HG02981 (cell line): ENCODE data around the gene TAMM41.
"Not testable (repeated sequence)": the region's sequence is repeated elsewhere in the genome, so short reads cannot be mapped to it uniquely, and the experiment has no call there.

Source experiments
- ATAC-seq: cut with Tn5 transposase; IDR thresholded peaks from one replicate; pipeline ENCODE4 v1.9.1; 2021; ENCODE audit warnings: mild to moderate bottlenecking, moderate library complexity; ENCODE audit not compliant: unreplicated experiment

TAMM41 gene

GRCh38 chr3:11846281-11847266 lies at the start of gene TAMM41:
Gene TAMM41, minus strand, starts transcription at chr3:11846885. Its CDS starts 249 bp downstream, at chr3:11846636.
- ATAC-seq: peak; percentile 100

GRCh38 chr3:11878837-11879236 lies 32.2 kb upstream of the TAMM41 start:
- ATAC-seq: no peak

- not testable (repeated sequence) for ATAC-seq
Measured at GRCh38 chr3:11874707-11875106, 28.0 kb upstream of the TAMM41 start.

GRCh38 chr3:11863739-11864138 lies 17.1 kb upstream of the TAMM41 start:
- not testable (repeated sequence) for ATAC-seq

- not testable (repeated sequence) for ATAC-seq
Measured at GRCh38 chr3:11862584-11862983, 15.9 kb upstream of the TAMM41 start.

GRCh38 chr3:11862145-11862544 lies 15.5 kb upstream of the TAMM41 start:
- not testable (repeated sequence) for ATAC-seq

- not testable (repeated sequence) for ATAC-seq
Measured at GRCh38 chr3:11860213-11860612, 13.5 kb upstream of the TAMM41 start.

GRCh38 chr3:11853450-11853849 lies 6.8 kb upstream of the TAMM41 start:
- no peak for ATAC-seq

GRCh38 chr3:11850003-11850402 lies 3.3 kb upstream of the TAMM41 start:
- no peak for ATAC-seq

- ATAC-seq: no peak
Measured at GRCh38 chr3:11847607-11848006, 922 bp upstream of the TAMM41 start.

- no peak for ATAC-seq
Measured at GRCh38 chr3:11845651-11846050, 1.0 kb downstream of the TAMM41 start.

GRCh38 chr3:11844891-11845290 lies 1.8 kb downstream of the TAMM41 start:
- ATAC-seq: no peak

GRCh38 chr3:11835028-11835639 lies 11.6 kb downstream of the TAMM41 start:
- no peak for ATAC-seq

- no peak for ATAC-seq
Measured at GRCh38 chr3:11832981-11833905, 13.4 kb downstream of the TAMM41 start.

GRCh38 chr3:11829416-11829815 lies 17.3 kb downstream of the TAMM41 start:
- ATAC-seq: no peak

GRCh38 chr3:11826628-11827265 lies 19.9 kb downstream of the TAMM41 start:
- no peak for ATAC-seq

- ATAC-seq: no peak
Measured at GRCh38 chr3:11825301-11825700, 21.4 kb downstream of the TAMM41 start.

- ATAC-seq: peak; percentile 68
Measured at GRCh38 chr3:11820531-11821041, 26.1 kb downstream of the TAMM41 start.

GRCh38 chr3:11819146-11819689 lies 27.5 kb downstream of the TAMM41 start:
- no peak for ATAC-seq

GRCh38 chr3:11818033-11818432 lies 28.7 kb downstream of the TAMM41 start:
- no peak for ATAC-seq
